NT2/D1 (cell line): ENCODE results near the gene SLC15A4.
"Not testable (repeated sequence)": the region's sequence is repeated elsewhere in the genome, so short reads cannot be mapped to it uniquely, and the experiment has no call there.

Source experiments
- DNase-seq: peaks from one replicate; pipeline ENCODE4 v3.0.0-alpha.2; 2011; ENCODE audit warnings: low read depth, low spot score
- H3K27me3 ChIP-seq: 2 replicates; pipeline ENCODE4 v1.6.0; 2011; ENCODE audit warnings: mild to moderate bottlenecking; ENCODE audit not compliant: insufficient read length, insufficient read depth
- H3K36me3 ChIP-seq: 2 replicates; pipeline ENCODE4 v1.6.1; 2011; ENCODE audit warnings: mild to moderate bottlenecking, low read length, mixed read lengths; ENCODE audit not compliant: insufficient read depth, insufficient read length
- H3K4me1 ChIP-seq: 2 replicates; pipeline ENCODE4 v1.5.1; 2011; ENCODE audit not compliant: insufficient read depth, insufficient read length
- H3K4me3 ChIP-seq: 2 replicates; pipeline ENCODE4 v1.5.1; 2011; ENCODE audit warnings: low read depth; ENCODE audit not compliant: insufficient read length
- H3K9ac ChIP-seq: 2 replicates; pipeline ENCODE4 v1.6.0; 2011; ENCODE audit warnings: low read depth; ENCODE audit not compliant: insufficient read length
- H3K9me3 ChIP-seq: 2 replicates; pipeline ENCODE4 v1.5.1; 2011; ENCODE audit warnings: mild to moderate bottlenecking, low read length; ENCODE audit not compliant: insufficient read depth
- SUZ12 ChIP-seq: IDR thresholded peaks from 2 replicates; pipeline ENCODE4 v1.6.1; 2011; ENCODE audit not compliant: insufficient read length, insufficient read depth; ENCODE audit errors: extremely low read depth
- YY1 ChIP-seq: IDR thresholded peaks from 2 replicates; pipeline ENCODE4 v1.6.1; 2011; ENCODE audit not compliant: insufficient read length, insufficient read depth
- ZNF274 ChIP-seq: IDR thresholded peaks from 2 replicates; pipeline ENCODE4 v1.6.1; 2011; ENCODE audit warnings: mild to moderate bottlenecking, low read depth, low read length

The SLC15A4 gene

GRCh38 chr12:128842579-128842978 lies 18.8 kb upstream of the SLC15A4 start:
- Histone ChIP-seq H3K36me3 (no peaks in the 10 kb centered on the region), H3K27me3 (no peaks in the 10 kb centered on the region), H3K9ac (no peak overlapping the region), H3K4me3 (no peak overlapping the region), H3K9me3 (no peaks in the 10 kb centered on the region), H3K4me1 (peaks cover 2% of the 10 kb centered on the region)
- TF ChIP-seq SUZ12 (no peak), ZNF274 (no peak), YY1 (no peak)
- DNase-seq = no peak

GRCh38 chr12:128840862-128841468 lies 17.2 kb upstream of the SLC15A4 start:
- DNase-seq = no peak
- Histone ChIP-seq H3K9ac (no peak overlapping the region), H3K9me3 (no peaks in the 10 kb centered on the region), H3K36me3 (no peaks in the 10 kb centered on the region), H3K4me3 (no peak overlapping the region), H3K27me3 (no peaks in the 10 kb centered on the region), H3K4me1 (peaks cover 2% of the 10 kb centered on the region)
- no peak for TF ChIP-seq ZNF274
- TF ChIP-seq YY1 = no peak
- no peak for TF ChIP-seq SUZ12

- H3K4me3 ChIP-seq, DNase-seq, H3K4me1 ChIP-seq, H3K9ac ChIP-seq, H3K27me3 ChIP-seq, H3K36me3 ChIP-seq, H3K9me3 ChIP-seq: not testable (repeated sequence)
These were observed 16.1 kb upstream of the SLC15A4 start for GRCh38 chr12:128839885-128840284.

GRCh38 chr12:128833418-128833817 lies 9.7 kb upstream of the SLC15A4 start:
- Histone ChIP-seq H3K27me3 (no peaks in the 10 kb centered on the region), H3K9ac (no peak overlapping the region), H3K4me1 (no peaks in the 10 kb centered on the region), H3K9me3 (no peaks in the 10 kb centered on the region), H3K36me3 (no peaks in the 10 kb centered on the region), H3K4me3 (no peak overlapping the region)
- TF ChIP-seq ZNF274 (no peak), YY1 (no peak), SUZ12 (no peak)
- DNase-seq = no peak

GRCh38 chr12:128830505-128830893 lies 6.7 kb upstream of the SLC15A4 start:
- H3K4me3 ChIP-seq = no peak overlapping the region

DNA sequence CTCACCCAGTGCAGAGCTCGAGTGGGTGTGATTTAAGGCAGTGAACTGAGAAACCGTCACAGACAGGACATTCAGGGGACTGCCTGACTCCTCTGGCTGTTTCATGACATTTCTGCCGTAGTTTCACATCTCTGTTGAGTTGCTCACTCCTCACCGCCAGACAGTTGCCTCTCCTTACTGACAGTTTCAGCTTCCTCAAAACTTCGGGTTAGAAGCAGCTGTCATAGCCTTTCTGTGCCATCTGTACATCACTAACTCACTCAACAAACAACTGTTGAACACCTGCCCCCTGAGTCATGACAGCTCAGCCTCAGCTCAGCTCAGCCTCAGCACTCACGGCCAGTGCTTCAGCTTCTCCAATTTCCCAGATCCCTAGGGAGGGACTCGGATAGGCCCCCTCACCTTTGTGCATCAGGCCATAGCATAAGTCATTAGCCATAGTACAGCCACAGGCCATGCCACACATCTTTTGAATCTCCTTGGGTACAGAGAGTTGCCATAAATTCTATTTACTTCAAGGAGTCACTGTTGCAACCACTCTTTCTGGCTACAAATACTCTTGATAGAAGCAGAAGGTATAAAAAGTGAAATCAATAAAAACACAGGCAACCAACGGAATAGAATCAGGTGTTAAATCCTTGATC lies 6.2 kb upstream of the SLC15A4 start:
- Histone ChIP-seq H3K36me3 (peaks cover 3% of the 10 kb centered on the region), H3K4me1 (no peaks in the 10 kb centered on the region), H3K9me3 (peaks cover 11% of the 10 kb centered on the region), H3K27me3 (no peaks in the 10 kb centered on the region), H3K9ac (no peak overlapping the region), H3K4me3 (no peak overlapping the region)
- no peak for DNase-seq
- TF ChIP-seq ZNF274 = no peak
- TF ChIP-seq YY1 = no peak

More at GRCh38 chr12:128830505-128830893, 6.7 kb upstream of the SLC15A4 start:
- TF ChIP-seq SUZ12 (no peak), ZNF274 (no peak), YY1 (no peak)
- H3K36me3 ChIP-seq = peaks cover 3% of the 10 kb centered on the region
- H3K27me3 ChIP-seq = no peaks in the 10 kb centered on the region
- peaks cover 11% of the 10 kb centered on the region for H3K9me3 ChIP-seq
- DNase-seq = no peak
- no peaks in the 10 kb centered on the region for H3K4me1 ChIP-seq
- no peak overlapping the region for H3K9ac ChIP-seq

GRCh38 chr12:128827724-128828123 lies 4.0 kb upstream of the SLC15A4 start:
- Histone ChIP-seq H3K36me3 (peaks cover 3% of the 10 kb centered on the region), H3K4me1 (no peaks in the 10 kb centered on the region), H3K27me3 (no peaks in the 10 kb centered on the region), H3K9ac (no peak overlapping the region), H3K4me3 (no peak overlapping the region), H3K9me3 (peaks cover 11% of the 10 kb centered on the region)
- TF ChIP-seq ZNF274 (no peak), YY1 (no peak), SUZ12 (no peak)
- no peak for DNase-seq

DNA sequence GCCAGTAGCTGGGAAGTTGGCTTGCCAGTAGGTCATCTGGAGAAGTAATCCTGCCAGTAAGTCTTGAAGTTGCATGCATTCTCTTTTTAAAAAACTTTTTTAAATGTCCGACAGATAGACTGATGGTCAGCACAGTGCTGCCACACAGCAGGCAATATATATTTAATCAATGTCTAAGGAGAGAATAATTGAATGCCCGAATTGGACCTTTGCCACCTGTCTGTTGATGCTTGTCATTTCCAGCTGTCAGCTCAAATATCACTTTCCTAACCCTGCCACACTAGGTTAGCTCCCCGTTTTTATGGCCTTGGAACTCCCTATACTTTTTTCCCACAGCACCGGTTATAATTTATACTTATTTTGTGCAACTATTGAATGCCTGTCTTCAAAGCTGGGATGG lies 2.1 kb upstream of the SLC15A4 start:
- H3K9me3 ChIP-seq = peaks cover 11% of the 10 kb centered on the region
- peaks cover 5% of the 10 kb centered on the region for H3K4me1 ChIP-seq
- H3K9ac ChIP-seq = no peak overlapping the region
- TF ChIP-seq ZNF274 (no peak), YY1 (no peak), SUZ12 (no peak)
- no peaks in the 10 kb centered on the region for H3K27me3 ChIP-seq
- DNase-seq = no peak
- H3K4me3 ChIP-seq = no peak overlapping the region
- peaks cover 17% of the 10 kb centered on the region for H3K36me3 ChIP-seq
